ENCODE results near the gene DCANP1.
A peak's percentile ranks its signal among the peaks of the same experiment; 100 is the strongest.

The DCANP1 gene

DNA sequence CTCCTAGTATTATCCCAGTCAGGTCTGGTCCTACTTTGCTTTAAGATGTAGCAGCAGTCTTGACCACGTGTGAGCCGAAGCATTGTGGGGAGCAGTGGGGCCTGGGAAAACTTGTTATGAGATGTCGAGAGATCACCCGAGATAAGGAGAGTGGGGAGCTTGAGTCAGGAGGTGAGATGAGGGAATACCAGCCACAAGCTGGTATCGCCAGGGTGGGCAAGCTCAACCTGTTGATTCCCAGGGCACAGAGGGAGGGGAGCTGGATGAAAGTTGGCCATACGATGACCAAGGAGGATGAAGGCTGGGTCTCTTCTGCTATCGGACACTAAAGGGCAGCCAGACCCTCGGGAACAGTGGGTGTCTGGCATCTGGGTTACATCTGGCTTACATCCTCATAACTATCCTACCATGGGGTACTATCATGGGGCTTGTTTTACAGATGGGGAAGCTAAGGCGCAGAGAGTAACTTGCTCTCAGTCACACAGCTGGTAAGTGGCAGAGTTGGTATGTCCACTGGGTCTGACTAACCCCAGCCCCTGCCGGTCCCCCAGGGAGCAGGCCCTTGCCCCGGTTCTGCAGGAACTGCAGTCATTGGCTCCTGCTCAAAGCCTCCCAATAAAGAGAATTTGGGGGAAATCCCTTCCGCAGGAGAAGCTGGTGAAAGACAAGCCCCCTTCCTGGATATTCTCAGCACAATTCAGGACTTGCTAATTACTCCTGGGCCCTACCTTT is 18.4 kb upstream of the DCANP1 start:
- DNase-seq (ENCODE audit: extremely low read depth, low read depth): no peak
- H3K4me3 ChIP-seq (replicated peaks; ENCODE audit: low read depth, low read length): no peak overlapping the region
- TF ChIP-seq, protein P1, sequence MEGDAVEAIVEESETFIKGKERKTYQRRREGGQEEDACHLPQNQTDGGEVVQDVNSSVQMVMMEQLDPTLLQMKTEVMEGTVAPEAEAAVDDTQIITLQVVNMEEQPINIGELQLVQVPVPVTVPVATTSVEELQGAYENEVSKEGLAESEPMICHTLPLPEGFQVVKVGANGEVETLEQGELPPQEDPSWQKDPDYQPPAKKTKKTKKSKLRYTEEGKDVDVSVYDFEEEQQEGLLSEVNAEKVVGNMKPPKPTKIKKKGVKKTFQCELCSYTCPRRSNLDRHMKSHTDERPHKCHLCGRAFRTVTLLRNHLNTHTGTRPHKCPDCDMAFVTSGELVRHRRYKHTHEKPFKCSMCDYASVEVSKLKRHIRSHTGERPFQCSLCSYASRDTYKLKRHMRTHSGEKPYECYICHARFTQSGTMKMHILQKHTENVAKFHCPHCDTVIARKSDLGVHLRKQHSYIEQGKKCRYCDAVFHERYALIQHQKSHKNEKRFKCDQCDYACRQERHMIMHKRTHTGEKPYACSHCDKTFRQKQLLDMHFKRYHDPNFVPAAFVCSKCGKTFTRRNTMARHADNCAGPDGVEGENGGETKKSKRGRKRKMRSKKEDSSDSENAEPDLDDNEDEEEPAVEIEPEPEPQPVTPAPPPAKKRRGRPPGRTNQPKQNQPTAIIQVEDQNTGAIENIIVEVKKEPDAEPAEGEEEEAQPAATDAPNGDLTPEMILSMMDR (IDR thresholded peaks at IDR 0.05; ENCODE audit: low read depth, low read length, missing control alignments): no peak

DNA sequence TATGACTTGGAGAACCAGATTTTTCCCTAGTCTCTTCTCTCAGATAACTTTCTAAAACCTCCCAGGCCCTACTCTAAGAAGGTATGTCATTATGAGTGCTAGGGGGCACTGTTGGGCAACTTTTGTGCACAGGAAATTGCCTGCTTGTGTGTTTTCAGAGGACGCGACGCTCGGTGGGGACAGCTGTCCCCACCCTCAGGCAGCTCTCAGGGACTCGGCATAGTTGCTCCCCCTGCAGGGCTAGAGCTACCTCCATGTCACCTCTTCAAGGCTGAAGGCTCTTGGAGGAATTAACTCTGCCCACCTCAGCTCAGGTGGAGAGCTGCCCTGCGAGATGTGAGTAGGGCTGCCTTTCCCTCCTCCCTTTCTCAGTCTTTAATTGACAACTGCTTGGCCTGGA is 15.2 kb upstream of the DCANP1 start:
- no peak overlapping the region for H3K4me3 ChIP-seq (replicated peaks; ENCODE audit: low read depth, low read length)
- no peak for DNase-seq (ENCODE audit: extremely low read depth, low read depth)
- TF ChIP-seq, protein P1 (IDR thresholded peaks at IDR 0.05; ENCODE audit: low read depth, low read length, missing control alignments): peak; percentile 66

DNA sequence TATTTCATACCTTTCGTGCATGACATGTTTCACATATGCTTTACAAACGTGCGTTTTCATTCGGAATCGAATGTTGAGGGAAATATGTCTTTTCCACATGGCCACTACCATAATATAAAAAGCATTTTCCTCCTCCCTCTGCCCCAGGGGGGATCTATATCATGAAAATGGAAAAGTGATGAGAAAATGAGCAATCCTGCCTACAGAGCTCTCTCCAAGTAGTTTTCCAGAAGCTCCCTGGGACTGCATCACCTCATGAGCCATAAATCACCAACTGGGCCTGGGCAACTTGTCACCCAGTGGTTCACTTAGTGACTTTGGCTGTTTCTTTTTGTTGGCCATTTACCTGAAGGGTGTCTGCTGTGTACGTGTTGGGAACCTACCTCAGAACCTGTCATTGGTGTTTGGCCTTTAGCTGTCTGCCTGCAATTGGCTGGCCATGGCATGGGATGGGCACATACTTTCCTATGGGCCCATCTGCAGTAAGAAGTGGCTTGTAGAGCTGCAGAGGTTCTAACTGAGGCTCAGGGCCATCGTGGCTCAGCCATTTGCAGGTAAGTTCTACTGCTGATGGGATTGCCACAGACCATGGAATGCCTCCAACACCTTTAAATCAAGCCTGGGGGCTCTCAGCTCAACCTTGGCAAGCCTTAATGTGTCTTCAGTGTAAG is 14.5 kb upstream of the DCANP1 start:
- TF ChIP-seq, protein P1 (IDR thresholded peaks at IDR 0.05; ENCODE audit: low read depth, low read length, missing control alignments): no peak
- no peak for DNase-seq (ENCODE audit: extremely low read depth, low read depth)
- H3K4me3 ChIP-seq (replicated peaks; ENCODE audit: low read depth, low read length): no peak overlapping the region

DNA sequence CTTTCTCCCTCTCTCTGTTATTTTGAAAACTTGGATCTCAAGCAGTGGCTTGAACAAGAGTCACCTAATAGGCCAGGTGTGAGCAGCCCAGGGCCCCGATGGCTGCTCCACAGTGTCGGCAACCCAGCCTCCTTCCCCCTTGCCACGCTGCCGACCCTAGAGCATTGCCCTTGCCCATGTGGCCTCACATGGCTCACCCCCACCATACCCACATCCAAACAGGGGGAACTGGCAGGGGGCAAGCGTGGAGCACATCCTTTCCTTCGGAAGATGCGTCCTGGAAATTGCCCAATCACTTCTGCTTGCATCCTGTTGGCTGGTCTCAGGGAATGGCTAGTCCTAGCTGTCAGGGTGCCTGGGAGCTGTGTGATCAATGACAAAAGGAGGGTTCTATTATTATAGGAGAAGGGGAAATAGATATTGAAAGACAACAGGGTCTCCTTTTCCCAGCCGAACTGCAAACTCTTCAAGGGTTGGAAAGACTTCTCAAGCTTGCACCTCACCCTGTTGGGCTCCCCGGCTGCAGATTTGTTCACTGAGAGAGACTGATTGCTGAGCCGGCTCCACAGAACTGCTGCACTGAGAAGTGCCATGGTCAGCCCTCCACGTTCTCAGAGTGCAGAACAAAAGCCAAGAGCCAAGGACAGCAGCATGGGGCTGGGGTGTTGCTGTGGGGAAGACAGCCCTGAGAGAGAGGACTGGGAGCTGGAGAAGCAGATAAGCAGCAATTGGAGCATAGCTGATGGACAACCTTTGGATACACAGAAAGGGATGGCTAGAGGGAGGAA is 13.3 kb upstream of the DCANP1 start:
- TF ChIP-seq, protein P1 (IDR thresholded peaks at IDR 0.05; ENCODE audit: low read depth, low read length, missing control alignments): no peak
- no peak for DNase-seq (ENCODE audit: extremely low read depth, low read depth)
- no peak overlapping the region for H3K4me3 ChIP-seq (replicated peaks; ENCODE audit: low read depth, low read length)

DNA sequence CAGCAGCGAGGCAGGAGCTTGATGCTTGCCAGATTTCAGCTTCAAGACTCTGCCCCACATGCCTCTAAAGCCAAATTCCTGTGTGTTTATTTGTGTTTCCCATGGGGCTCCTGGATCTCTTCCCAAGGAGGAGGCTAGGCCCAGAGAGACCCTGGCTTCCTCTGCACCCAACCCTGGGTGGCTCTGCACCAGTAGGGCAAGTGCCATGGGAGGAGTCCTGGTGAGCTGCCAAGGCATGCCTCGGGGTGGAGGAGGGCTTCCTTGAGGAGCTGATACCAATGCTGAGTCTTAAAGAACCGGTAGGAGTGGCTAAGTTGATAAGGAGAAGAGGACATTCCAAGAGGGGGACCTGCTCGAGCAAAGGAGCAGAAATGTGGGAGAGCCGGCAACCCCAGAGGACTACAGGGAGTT is 11.8 kb upstream of the DCANP1 start:
- H3K4me3 ChIP-seq (replicated peaks; ENCODE audit: low read depth, low read length): no peak overlapping the region
- TF ChIP-seq, protein P1 (IDR thresholded peaks at IDR 0.05; ENCODE audit: low read depth, low read length, missing control alignments): no peak
- DNase-seq (ENCODE audit: extremely low read depth, low read depth): no peak

DNA sequence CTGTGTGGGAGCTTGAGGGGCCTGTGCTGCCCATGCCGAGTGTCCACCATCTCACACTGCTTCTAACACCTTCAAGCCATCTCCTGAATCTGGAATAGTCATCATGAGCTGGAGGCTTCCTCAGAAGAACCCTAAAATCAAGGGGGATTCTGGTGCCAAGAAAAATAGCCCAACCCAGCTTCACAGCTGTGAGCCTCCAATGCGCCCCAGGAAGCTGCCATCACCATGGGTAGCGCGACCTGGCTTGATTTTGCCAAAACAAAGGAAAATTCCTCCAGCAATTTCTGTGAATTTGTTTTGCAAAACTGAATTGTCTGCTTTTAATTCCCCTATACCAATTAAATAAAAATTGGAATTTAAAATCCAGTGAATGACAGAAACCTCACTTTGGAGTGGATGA is 11.2 kb upstream of the DCANP1 start:
- DNase-seq (ENCODE audit: extremely low read depth, low read depth): no peak
- no peak overlapping the region for H3K4me3 ChIP-seq (replicated peaks; ENCODE audit: low read depth, low read length)
- TF ChIP-seq, protein P1 (IDR thresholded peaks at IDR 0.05; ENCODE audit: low read depth, low read length, missing control alignments): no peak

Data from HFF-Myc (cell line).